Heart right ventricle (tissue), 16 donors: Measurements from ENCODE around the gene SERTAD2. TPM values are rescaled to one million over a fixed set of nuclear protein-coding genes. Genes with fewer than 3 reads are reported as not detected.
A peak's percentile ranks its signal among the peaks of the same experiment; 100 is the strongest.

Experiments used
- ATAC-seq, 8 donors: fragments of 200-7000 bp; cut with Tn5 transposase; one replicate each; pipeline ENCODE4 v1.9.1; 2020; ENCODE audit warnings: mild to moderate bottlenecking in 8 of 8, moderate library complexity in 8 of 8, moderate number of reproducible peaks in 1 of 8
- DNase-seq, 2 donors: peaks; one replicate each; pipeline ENCODE4 v3.0.0-alpha.2; 2020
- H3K27ac ChIP-seq, 10 donors: fragments of 200-600 bp; sonication (generic) in 2 of 10; one replicate each; pipeline versions ENCODE4 v1.5.0 to v1.8.0; 2020 to 2022; ENCODE audit warnings: mild to moderate bottlenecking in 3 of 10
- H3K27me3 ChIP-seq, 7 donors: fragments of 200-600 bp; one replicate each; pipeline ENCODE4 v1.8.0; 2021 to 2022; ENCODE audit warnings: mild to moderate bottlenecking in 2 of 7
- H3K36me3 ChIP-seq, 9 donors: fragments of 200-600 bp; sonication (generic) in 1 of 9; one replicate each; pipeline versions ENCODE4 v1.5.0 to v1.8.0; 2020 to 2022; ENCODE audit warnings: mild to moderate bottlenecking in 2 of 9
- H3K4me1 ChIP-seq, 9 donors: fragments of 200-600 bp; sonication (generic) in 1 of 9; one replicate each; pipeline versions ENCODE4 v1.5.0 to v1.8.0; 2020 to 2022; ENCODE audit warnings: mild to moderate bottlenecking in 4 of 9
- H3K4me3 ChIP-seq, 10 donors: fragments of 200-600 bp; sonication (generic) in 2 of 10; one replicate each; pipeline versions ENCODE4 v1.5.0 to v1.8.0; 2020 to 2022; ENCODE audit warnings: mild to moderate bottlenecking in 7 of 10, moderate library complexity in 2 of 10
- H3K9me3 ChIP-seq, 11 donors: fragments of 200-600 bp in 10 of 11; sonication (generic) in 2 of 11; one replicate each; pipeline versions ENCODE4 v1.5.0 to v1.8.0; 2013 to 2022; ENCODE audit warnings: mild to moderate bottlenecking in 2 of 11, control low read depth in 1 of 11, moderate library complexity in 1 of 11
- WGBS, 2 donors: extraction: QIAGEN DNeasy Blood & Tissue Kit; methylation state at CpG; one replicate each; pipeline ENCODE4 v1.1.7; 2013; ENCODE audit warnings: inconsistent platforms in 1 of 2; 5-methylcytosine and 5-hydroxymethylcytosine counted together
- intact Hi-C, 10 donors: fragments of 100-400 bp; cut with DNase I; formaldehyde crosslinking; loops; one replicate each; pipeline versions ENCODE4 v1.11.1 to v1.14.2; 2022
- polyA plus RNA-seq, 2 donors: library from polyadenylated mRNA; stranded (reverse); fragments of 200-250 nt; gene quantifications; one replicate each; pipeline ENCODE4 v1.2.3, GENCODE V29; 2013
- total RNA-seq, 10 donors: library from RNA; stranded (reverse); fragmentation: NEBNext Ultra II Directional in 3 of 10; extraction: Animal tissue kit (Norgen Biotek cat#: 25700) in 3 of 10; gene quantifications; one replicate each; pipeline versions ENCODE4 v1.2.1 to v1.2.4, GENCODE V29; 2021 to 2023
- TF ChIP-seq, protein P1 (sequence below), 9 donors: fragments of 200-600 bp; sonication (generic) in 2 of 9; IDR thresholded peaks; one replicate each; pipeline versions ENCODE4 v1.5.0 to v1.8.0; 2021 to 2022; ENCODE audit warnings: antibody characterized with exemption in 9 of 9, mild to moderate bottlenecking in 5 of 9, moderate library complexity in 1 of 9
- donor health status: Arrhythmogenic right ventricular cardiomyopathy.
- donor health status: ischemic (EF 13 %, LVEDD 7.1; RV severe dilation, severe dysfunction).
- donor health status: healthy with polysubstance abuse.
- donor health status: DM: no; HTN: yes; CAD: no.
- donor health status: DM: no; HTN: no; CAD: no.
- donor health status: ischemic (EF 25% LVEDD 6.9; RV normal size, moderate dysfunction).
- donor health status: ischemic (EF 25% LVEDD 5.7; RV mildly dilated, moderate dysfunction).
- donor health status: healthy.
- donor health status: DM: yes; HTN: yes; CAD: no.
- donor health status: Ischemic cardiomyopathy.
- donor health status: ischemic (EF 35%, LVEDD 5.7; RV mildly dilated, moderate dysfunction).
- donor health status: nonischemic (EF 11% LVEDD 7.7; RV severe dilation, severe dysfunction).
- donor health status: DM: yes; HTN: yes; CAD: no.
- donor health status: PGD.
- donor health status: ischemic (EF 29% LVEDD 5.4; RV normal size, mild dysfunction).
- donor health status: nonischemic (EF 23%, LVEDD 6.1; RV moderate dilation, normal function).

SERTAD2 gene
- total and polyA plus RNA-seq, 12 donors, result 5.6 to 20.9 (median 16.0) TPM

DNA sequence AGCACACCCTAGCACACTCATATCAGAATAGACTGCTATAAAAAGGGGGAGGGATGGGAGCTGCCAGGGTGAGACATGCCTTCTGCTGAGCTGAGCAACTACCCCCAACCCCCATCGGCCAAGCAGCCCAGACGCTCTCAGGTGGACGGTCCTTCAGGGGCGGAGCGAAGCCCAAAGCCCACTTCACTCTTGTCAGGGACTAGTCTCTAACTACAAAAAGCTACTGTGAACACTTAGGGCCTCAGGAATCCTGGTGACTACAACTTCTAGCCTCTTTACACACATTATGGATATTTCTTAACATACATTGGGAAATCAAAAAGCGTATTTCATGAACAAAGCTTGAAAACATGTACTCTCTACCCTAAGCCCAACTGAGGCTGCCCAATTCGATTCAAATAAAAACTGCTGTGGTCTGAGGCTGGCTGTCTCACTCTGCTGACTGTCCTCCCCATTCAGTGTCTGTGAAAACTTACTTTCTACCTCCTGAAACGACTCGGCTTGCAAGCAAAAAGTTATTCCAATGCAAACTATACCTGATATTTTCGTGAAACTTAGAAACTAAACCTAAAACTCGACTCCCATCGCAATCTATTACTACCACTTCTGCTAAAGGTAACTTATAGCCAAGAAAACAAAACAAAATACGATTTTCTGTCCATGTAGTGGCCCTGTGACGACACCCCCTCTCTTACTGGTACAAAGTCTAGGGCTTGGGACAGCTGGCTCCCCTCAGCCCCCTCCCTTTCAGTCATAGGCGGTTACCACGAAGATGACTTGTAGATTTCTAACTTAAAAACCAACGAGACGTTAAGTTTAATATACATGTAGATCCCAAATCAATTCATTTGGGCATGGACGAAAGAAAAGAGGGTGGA, 1.2 kb downstream of the SERTAD2 start:
- peak in 6 of 8 donors; percentile 1 to 53 (median 16) for ATAC-seq
- Histone ChIP-seq H3K9me3 (no peaks in the 10 kb centered on the region), H3K36me3 (no peaks in the 10 kb centered on the region), H3K4me1 (peaks cover 0 to 75% (median 58%) of the 10 kb centered on the region in 9 donors), H3K4me3 (peak overlapping the region; percentile 65 to 99 (median 86)), H3K27me3 (no peaks in the 10 kb centered on the region), H3K27ac (peak overlapping the region; percentile 92 to 100 (median 99))
- TF ChIP-seq, protein P1, sequence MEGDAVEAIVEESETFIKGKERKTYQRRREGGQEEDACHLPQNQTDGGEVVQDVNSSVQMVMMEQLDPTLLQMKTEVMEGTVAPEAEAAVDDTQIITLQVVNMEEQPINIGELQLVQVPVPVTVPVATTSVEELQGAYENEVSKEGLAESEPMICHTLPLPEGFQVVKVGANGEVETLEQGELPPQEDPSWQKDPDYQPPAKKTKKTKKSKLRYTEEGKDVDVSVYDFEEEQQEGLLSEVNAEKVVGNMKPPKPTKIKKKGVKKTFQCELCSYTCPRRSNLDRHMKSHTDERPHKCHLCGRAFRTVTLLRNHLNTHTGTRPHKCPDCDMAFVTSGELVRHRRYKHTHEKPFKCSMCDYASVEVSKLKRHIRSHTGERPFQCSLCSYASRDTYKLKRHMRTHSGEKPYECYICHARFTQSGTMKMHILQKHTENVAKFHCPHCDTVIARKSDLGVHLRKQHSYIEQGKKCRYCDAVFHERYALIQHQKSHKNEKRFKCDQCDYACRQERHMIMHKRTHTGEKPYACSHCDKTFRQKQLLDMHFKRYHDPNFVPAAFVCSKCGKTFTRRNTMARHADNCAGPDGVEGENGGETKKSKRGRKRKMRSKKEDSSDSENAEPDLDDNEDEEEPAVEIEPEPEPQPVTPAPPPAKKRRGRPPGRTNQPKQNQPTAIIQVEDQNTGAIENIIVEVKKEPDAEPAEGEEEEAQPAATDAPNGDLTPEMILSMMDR (IDR thresholded peaks at IDR 0.05), result no peak
- intact Hi-C loops, result loop anchor here in 8 of 10 donors (1.0 to 5.0 kb wide), 12 partner anchors 80 to 214 kb away; partner anchors contain the start of gene AFTPH (in 1 of the 8)
- DNase-seq, result peak in 1 of 2 donors; percentile 34
- 5 to 8% methylated on average over 19 of the region's 19 CpGs for WGBS, 2 donors

DNA sequence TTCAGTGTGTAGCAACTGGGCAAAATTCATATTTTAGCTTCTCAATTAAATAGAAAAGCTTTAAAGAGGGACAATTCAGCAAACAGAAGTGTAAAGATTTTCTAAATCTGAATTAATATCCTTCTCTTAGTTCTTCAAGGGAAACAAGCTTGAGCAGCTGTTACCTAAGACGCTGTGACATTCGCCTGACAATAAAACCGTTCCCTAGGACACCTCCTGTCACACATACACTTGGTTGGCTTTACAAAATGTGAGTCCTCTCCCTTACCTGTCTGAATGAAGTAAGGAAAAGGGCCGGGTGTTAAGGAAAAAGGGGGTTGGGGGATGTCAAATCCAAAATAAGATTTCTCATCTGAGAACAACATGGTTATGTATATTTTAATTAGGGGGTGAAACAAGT, 2.1 kb downstream of the SERTAD2 start:
- 53% methylated on average over 4 of the region's 4 CpGs for WGBS, 2 donors
- H3K4me1 ChIP-seq, result peaks cover 0 to 76% (median 64%) of the 10 kb centered on the region in 9 donors
- no peaks in the 10 kb centered on the region for H3K36me3 ChIP-seq
- TF ChIP-seq, protein P1 (IDR thresholded peaks at IDR 0.05), result no peak
- DNase-seq (no peak), ATAC-seq (no peak)
- H3K9me3 ChIP-seq, result no peaks in the 10 kb centered on the region
- H3K27ac ChIP-seq, result peak overlapping the region in 7 of 10 donors; percentile 97 to 100 (median 99)
- intact Hi-C loops, result loop anchor here in 4 of 10 donors (5.0 kb wide), 5 partner anchors 81 to 129 kb away; partner anchors contain the start of gene AFTPH (in 1 of the 4)
- no peaks in the 10 kb centered on the region for H3K27me3 ChIP-seq
- peak overlapping the region in 3 of 10 donors; percentile 72 to 99 (median 93) for H3K4me3 ChIP-seq

DNA sequence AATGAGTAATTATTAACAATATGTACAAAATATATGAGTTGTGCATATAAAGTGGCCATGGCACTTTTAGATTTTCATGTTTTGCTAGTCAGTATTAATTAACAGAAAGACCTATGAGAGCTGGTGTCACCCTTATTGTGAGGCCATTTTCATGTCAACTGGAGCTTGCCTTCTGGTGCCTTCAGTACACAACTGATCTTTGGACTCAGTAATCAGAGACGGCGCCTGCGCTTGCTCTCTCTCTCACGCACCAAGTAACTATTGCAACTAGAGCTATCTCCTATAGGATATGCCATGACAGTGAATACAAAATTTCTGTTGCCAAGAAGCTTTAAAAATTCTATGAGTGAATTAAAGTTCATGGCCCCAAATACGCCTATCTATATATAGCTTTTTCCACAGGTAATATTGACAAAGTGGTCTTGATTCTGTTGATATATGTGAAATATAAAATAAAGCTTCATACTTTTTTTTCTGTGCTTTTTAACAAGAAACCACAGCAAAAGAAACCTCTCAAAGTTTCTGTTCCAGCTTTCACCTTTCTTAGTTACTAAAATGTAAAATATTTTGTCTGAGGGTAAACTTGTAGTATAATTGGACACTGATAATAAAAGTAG, 2.9 kb downstream of the SERTAD2 start:
- ATAC-seq, result no peak
- H3K36me3 ChIP-seq, result no peaks in the 10 kb centered on the region
- peaks cover 0 to 81% (median 69%) of the 10 kb centered on the region in 9 donors for H3K4me1 ChIP-seq
- H3K4me3 ChIP-seq, result no peak overlapping the region
- WGBS, 2 donors, result 78 to 81% methylated on average over 5 of the region's 5 CpGs
- intact Hi-C loops, result loop anchor here in 4 of 10 donors (5.0 kb wide), 5 partner anchors 81 to 129 kb away; partner anchors contain the start of gene AFTPH (in 1 of the 4)
- H3K9me3 ChIP-seq, result no peaks in the 10 kb centered on the region
- H3K27ac ChIP-seq, result peak overlapping the region in 2 of 10 donors; percentile 12 to 99
- DNase-seq, result no peak
- TF ChIP-seq, protein P1 (IDR thresholded peaks at IDR 0.05), result no peak
- H3K27me3 ChIP-seq, result no peaks in the 10 kb centered on the region

DNA sequence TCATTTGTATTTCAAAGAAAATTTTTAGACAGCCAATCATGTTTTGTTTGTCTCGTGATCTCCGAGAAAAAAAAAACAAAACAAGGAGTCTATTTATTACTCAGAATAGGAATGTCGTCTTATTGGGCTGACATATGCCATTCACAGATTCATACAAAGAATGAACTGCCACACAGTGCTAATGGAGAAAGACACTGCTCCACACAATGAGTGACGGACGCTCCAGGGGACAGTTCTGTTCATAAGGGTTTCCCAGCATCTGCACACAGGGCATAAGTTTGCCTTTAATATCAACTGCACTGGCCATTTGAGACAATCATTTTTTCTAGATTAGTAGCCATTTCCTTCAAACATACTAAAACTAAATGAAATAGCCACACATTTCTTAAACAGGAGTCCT, 3.4 kb downstream of the SERTAD2 start:
- H3K4me3 ChIP-seq, result no peak overlapping the region
- no peaks in the 10 kb centered on the region for H3K36me3 ChIP-seq
- H3K27ac ChIP-seq, result peak overlapping the region in 5 of 10 donors; percentile 24 to 55 (median 51)
- ATAC-seq (no peak), DNase-seq (no peak)
- intact Hi-C loops, result loop anchor here in 4 of 10 donors (5.0 kb wide), 5 partner anchors 82 to 128 kb away; partner anchors contain the start of gene AFTPH (in 1 of the 4)
- TF ChIP-seq, protein P1 (IDR thresholded peaks at IDR 0.05), result no peak
- H3K27me3 ChIP-seq, result no peaks in the 10 kb centered on the region
- WGBS, 2 donors, result 63 to 73% methylated on average over 5 of the region's 5 CpGs
- H3K9me3 ChIP-seq, result no peaks in the 10 kb centered on the region
- H3K4me1 ChIP-seq, result peaks cover 0 to 81% (median 69%) of the 10 kb centered on the region in 9 donors
